GM12872 (cell line): ENCODE measurements around the gene ZC3H18.

Experiments used
- CTCF ChIP-seq: IDR thresholded peaks from 3 replicates; pipeline ENCODE4 v1.5.1; 2011; ENCODE audit warnings: low read depth, mild to moderate bottlenecking, low read length, moderate library complexity; ENCODE audit not compliant: insufficient read depth

Gene ZC3H18

GRCh38 chr16:88554711-88555264, 15.4 kb upstream of the ZC3H18 start:
- no peak for TF ChIP-seq CTCF

GRCh38 chr16:88556294-88556988, 13.8 kb upstream of the ZC3H18 start:
- no peak for TF ChIP-seq CTCF

- TF ChIP-seq CTCF: peak; percentile 48; the same call in 2 of the 3 replicates
Observed at GRCh38 chr16:88558457-88559442, 11.5 kb upstream of the ZC3H18 start.

GRCh38 chr16:88560714-88561484, 9.3 kb upstream of the ZC3H18 start:
- TF ChIP-seq CTCF: no peak

GRCh38 chr16:88561485-88562359, 8.5 kb upstream of the ZC3H18 start:
- TF ChIP-seq CTCF: peak; percentile 80

- TF ChIP-seq CTCF: no peak
Observed at GRCh38 chr16:88566158-88566557, 4.0 kb upstream of the ZC3H18 start.
